GM13976 (cell line): ENCODE results near the gene AGBL4.

Experiments used
- DNase-seq: peaks from one replicate; pipeline ENCODE4 v3.0.0; 2012; ENCODE audit warnings: low spot score
- in situ Hi-C: fragments of 300-500 bp; cut with MboI; formaldehyde crosslinking; loops from one replicate; pipeline ENCODE4 v1.12.0; 2022; ENCODE audit warnings: low sequenced_read_pairs, mixed read lengths, inconsistent platforms; ENCODE audit not compliant: unreplicated experiment
- TF ChIP-seq, protein P1 (sequence below): IDR thresholded peaks from 2 replicates; pipeline ENCODE4 v1.5.1; 2012; ENCODE audit warnings: borderline replicate concordance, mild to moderate bottlenecking; ENCODE audit not compliant: insufficient read depth; ENCODE audit errors: extremely low read depth, missing control alignments, control extremely low read depth

The AGBL4 gene

DNA sequence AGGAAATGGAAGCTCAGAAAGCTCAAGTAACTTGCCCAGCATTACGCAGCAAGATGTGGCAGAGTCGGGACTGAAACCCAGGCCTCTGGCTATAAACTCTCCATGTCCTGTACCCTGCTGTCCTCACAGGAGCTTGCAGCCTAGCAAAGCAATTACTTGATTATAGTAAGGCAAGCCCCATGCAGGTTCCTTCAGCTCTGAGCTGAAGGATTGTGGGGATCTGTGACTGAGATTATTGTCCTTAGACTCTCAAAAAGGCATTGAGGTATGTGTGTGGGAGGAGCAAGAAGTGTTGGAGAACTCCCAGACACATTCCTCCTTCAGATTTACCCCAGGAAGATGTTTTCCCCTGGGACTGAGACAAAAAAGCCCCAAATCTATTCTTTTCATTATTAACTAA is 1427.7 kb downstream of the AGBL4 start:
- in situ Hi-C loops, result no loop called here
- TF ChIP-seq, protein P1, sequence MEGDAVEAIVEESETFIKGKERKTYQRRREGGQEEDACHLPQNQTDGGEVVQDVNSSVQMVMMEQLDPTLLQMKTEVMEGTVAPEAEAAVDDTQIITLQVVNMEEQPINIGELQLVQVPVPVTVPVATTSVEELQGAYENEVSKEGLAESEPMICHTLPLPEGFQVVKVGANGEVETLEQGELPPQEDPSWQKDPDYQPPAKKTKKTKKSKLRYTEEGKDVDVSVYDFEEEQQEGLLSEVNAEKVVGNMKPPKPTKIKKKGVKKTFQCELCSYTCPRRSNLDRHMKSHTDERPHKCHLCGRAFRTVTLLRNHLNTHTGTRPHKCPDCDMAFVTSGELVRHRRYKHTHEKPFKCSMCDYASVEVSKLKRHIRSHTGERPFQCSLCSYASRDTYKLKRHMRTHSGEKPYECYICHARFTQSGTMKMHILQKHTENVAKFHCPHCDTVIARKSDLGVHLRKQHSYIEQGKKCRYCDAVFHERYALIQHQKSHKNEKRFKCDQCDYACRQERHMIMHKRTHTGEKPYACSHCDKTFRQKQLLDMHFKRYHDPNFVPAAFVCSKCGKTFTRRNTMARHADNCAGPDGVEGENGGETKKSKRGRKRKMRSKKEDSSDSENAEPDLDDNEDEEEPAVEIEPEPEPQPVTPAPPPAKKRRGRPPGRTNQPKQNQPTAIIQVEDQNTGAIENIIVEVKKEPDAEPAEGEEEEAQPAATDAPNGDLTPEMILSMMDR, result no peak
- DNase-seq, result no peak

DNA sequence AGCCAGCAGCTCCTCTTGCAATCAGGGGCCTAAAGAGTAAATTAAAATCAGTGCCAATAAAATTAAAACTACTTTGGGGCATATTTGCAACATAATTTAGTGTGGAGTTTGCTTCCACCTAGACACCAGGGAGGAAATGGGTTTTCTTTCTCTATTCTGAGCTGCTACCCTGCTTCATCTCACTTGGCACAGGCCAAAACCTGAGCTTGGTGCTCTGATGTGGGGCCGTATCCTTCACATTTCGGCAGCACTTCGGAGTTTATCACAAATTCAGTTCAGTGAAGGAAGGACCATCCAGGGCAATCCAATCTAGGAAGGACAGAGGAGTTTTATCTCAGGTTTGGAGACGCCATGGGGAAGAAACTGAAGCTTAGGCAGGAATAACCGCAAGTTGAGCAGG is 1428.1 kb downstream of the AGBL4 start:
- TF ChIP-seq, protein P1, result no peak
- in situ Hi-C loops, result no loop called here
- DNase-seq, result no peak

DNA sequence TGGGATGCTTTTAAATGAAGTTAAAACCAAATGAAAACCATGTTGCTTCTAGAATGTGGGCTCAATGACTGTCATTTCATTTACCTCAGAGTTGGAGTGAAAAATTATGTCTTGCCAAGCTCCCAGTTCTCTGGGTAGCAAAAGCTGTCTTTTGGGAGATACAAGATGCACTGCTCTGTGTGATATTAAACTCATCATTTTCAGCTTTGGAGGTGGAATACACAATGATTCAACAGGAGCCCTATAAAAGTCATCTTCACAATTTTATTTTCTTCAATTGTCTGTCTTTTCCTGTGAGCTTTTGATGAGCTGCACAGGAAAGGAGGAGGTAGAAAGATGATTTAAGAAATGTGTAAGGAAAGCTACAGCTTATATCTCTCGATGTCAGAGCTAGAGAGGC is 1431.4 kb downstream of the AGBL4 start:
- in situ Hi-C loops, result no loop called here
- TF ChIP-seq, protein P1, result no peak
- DNase-seq, result no peak

DNA sequence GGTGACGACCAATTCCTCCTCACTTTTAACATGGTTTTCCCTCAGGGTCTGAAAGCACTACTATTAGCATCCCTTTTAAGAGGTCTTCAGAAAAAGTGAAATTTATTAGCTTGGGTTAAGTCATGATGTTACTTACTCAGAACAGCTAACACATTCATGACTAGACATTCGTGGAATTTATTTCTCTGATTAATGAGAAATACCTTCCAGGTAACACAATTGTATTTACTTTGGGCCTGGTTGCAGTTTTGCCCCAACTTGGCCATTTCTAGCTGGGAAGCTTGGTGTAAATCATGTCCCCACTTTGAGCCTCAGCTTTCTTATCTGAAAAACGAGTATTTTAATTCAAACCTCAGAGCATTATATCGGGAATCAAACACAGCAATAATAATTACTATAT is 1432.6 kb downstream of the AGBL4 start:
- no peak for DNase-seq
- TF ChIP-seq, protein P1, result no peak
- in situ Hi-C loops, result no loop called here

DNA sequence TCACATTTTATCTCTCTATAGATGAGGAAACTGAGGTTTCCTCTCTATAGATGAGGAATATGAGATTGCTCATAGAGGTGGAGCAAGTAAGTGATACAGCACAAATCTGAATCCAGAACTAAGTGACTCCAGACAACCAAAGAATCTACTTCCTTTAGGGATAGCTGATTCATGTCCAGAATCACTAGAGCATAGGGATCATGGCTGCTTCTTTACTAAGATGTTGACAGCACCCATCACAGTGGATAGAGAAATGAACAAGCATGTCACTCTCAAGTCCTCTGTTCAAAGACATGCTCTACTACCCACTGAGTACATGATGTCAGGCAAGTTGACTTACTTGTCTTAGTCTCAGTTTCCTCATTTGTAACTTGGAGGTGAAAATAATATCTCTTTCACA is 1435.7 kb downstream of the AGBL4 start:
- no peak for DNase-seq
- TF ChIP-seq, protein P1, result no peak
- in situ Hi-C loops, result no loop called here

DNA sequence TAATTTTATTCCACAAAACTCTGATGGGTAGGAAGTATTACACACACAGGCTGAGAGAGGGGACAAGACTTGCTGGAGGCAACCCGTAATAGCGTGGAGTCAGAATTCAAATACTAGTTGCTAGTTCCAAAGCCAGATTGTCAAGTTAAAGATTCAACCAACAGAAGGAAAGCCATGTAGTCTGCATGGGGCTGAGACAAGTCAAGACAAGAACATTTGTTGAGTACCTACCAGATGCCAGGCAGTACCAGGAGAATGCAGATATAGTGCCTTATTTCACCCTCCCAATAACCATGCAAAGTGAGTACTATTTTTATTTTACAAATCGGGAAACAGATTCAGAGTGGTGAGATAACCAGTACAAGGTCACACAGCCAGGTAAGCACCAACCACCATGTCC is 1441.3 kb downstream of the AGBL4 start:
- DNase-seq, result no peak
- in situ Hi-C loops, result no loop called here
- TF ChIP-seq, protein P1, result no peak

DNA sequence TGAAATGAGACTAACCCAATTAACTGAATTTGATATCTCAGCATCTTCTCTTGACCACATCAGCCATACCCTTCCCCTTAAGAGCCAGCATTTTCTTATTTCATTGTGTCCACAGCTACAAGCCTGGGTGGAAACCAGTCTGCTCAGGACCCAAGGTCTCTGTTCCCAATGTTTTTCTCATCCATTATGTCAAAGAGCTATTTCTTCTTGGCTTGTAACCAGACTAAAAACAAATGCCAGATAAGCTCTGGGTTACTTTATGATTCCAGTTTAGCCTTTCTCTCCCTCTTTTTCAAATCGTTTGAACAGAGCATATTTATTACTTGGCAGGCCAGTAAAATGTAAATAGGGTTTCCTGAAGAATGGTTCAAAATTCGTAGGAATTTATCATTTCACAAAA is 1442.5 kb downstream of the AGBL4 start:
- TF ChIP-seq, protein P1, result no peak
- no peak for DNase-seq
- in situ Hi-C loops, result no loop called here
